Nephron progenitor cell (in vitro differentiated cells): ENCODE results near the gene C2CD3.

Source experiments
- DNase-seq: peaks from one replicate; pipeline ENCODE4 v3.0.0; 2021
- H3K27ac Mint-ChIP-seq: 2 replicates; pipeline ENCODE4 v1.8.0; 2021; ENCODE audit warnings: mild to moderate bottlenecking, moderate library complexity, mixed read lengths
- H3K27me3 Mint-ChIP-seq: 2 replicates; pipeline ENCODE4 v1.8.0; 2021; ENCODE audit warnings: mild to moderate bottlenecking, low read depth, mixed read lengths; ENCODE audit not compliant: poor library complexity
- H3K36me3 Mint-ChIP-seq: 2 replicates; pipeline ENCODE4 v1.8.0; 2021; ENCODE audit warnings: low read depth, mixed read lengths
- H3K4me1 Mint-ChIP-seq: 2 replicates; pipeline ENCODE4 v1.8.0; 2021; ENCODE audit warnings: mixed read lengths
- H3K4me3 Mint-ChIP-seq: 2 replicates; pipeline ENCODE4 v1.8.0; 2021; ENCODE audit warnings: mild to moderate bottlenecking, moderate library complexity, mixed read lengths
- H3K9me3 Mint-ChIP-seq: 2 replicates; pipeline ENCODE4 v1.8.0; 2021; ENCODE audit warnings: mild to moderate bottlenecking, moderate library complexity, mixed read lengths
- TF ChIP-seq, protein P1 (sequence below): fragments of 200-600 bp; sonication (generic); IDR thresholded peaks from 2 replicates; pipeline ENCODE4 v1.5.0; 2021; ENCODE audit warnings: antibody characterized with exemption

Gene C2CD3

DNA sequence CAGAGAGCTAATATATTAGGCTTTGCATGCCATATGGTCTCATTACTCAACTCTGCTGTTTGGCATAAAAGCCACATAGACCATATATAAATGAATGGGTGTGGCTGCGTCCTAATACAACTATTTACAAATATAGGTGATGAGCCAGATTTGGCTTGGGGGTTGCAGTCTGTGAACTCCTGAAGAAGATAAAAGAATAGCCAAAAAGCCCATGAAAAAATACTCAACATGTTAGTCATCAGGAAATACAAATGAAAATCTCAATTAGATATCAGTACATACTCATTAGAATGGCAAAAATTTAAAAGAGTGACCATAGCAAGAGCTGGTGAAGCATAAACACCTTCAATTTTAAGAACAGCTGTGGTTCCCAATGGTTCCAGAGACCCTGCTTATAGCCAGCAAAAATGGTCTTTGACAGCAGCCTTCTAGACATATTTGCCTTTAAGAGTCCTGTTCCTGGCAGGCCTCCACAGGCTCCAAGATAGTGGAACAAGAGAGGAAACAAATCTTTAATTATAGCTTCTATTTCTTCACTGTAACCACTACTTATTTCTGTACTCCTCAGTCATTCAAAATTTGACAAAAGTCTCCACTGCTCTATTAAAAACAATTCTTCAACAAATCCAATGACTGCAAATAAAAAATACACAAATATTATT lies 16.1 kb downstream of the C2CD3 start:
- Mint-ChIP-seq H3K4me1 (no peaks in the 10 kb centered on the region), H3K9me3 (peaks cover 7% of the 10 kb centered on the region), H3K4me3 (no peak overlapping the region), H3K27ac (no peak overlapping the region), H3K36me3 (peaks cover 58% of the 10 kb centered on the region), H3K27me3 (peaks cover 4% of the 10 kb centered on the region)
- TF ChIP-seq, protein P1, sequence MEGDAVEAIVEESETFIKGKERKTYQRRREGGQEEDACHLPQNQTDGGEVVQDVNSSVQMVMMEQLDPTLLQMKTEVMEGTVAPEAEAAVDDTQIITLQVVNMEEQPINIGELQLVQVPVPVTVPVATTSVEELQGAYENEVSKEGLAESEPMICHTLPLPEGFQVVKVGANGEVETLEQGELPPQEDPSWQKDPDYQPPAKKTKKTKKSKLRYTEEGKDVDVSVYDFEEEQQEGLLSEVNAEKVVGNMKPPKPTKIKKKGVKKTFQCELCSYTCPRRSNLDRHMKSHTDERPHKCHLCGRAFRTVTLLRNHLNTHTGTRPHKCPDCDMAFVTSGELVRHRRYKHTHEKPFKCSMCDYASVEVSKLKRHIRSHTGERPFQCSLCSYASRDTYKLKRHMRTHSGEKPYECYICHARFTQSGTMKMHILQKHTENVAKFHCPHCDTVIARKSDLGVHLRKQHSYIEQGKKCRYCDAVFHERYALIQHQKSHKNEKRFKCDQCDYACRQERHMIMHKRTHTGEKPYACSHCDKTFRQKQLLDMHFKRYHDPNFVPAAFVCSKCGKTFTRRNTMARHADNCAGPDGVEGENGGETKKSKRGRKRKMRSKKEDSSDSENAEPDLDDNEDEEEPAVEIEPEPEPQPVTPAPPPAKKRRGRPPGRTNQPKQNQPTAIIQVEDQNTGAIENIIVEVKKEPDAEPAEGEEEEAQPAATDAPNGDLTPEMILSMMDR = no peak
- no peak for DNase-seq

DNA sequence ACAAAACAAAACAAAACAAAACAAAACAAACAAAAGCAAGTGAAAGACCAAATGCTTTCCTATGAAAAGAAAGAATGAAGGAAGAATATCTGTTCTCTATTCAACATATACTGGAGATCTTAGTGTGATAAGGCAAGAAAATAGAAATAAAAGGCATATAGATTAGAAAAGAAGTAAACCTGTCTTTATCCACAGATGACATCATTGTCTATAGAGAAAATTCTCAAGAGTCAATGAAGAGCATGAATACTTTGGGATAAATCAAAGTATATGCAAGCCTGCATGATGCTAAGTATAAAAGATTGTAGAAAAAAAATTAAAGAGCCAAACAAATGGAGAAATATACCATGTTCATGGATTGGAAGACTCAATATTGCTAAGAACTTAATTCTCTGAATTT lies 17.6 kb downstream of the C2CD3 start:
- H3K9me3 Mint-ChIP-seq = peaks cover 7% of the 10 kb centered on the region

DNA sequence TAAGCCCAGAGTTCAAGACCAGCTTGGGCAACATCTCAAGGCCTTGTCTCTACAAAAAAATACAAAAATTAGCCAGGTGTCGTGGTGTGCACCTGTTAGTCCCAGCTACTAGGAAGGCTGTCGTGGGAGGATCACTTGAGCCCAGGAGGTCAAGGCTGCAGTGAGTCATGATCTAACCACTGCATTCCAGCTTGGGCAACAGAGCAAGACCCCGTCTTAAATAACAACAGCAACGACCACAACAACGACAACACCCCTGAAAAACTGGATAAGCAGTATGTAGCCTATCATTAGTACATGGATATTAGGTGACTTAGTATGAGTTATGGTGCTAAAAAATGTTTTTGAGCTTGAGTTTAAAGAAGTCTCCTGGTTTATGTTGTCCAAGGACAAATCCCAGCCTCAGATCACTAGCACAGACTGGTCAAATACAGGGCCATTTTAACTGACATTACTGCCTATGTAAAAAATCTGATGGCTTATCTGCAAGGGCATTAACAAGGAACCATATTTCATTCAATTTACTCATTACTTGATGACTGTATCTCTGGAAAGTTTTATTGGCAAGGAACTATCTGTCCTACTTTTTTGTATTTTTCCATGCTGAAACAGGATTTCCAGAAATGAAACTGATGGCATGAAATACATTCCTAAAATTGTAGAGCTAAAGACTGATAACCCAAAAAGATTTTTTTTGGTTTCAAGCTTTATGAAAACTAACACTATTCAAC lies 23.4 kb downstream of the C2CD3 start:
- H3K9me3 Mint-ChIP-seq = peaks cover 7% of the 10 kb centered on the region
- no peak overlapping the region for H3K4me3 Mint-ChIP-seq
- H3K27me3 Mint-ChIP-seq = no peaks in the 10 kb centered on the region
- no peak overlapping the region for H3K27ac Mint-ChIP-seq
- H3K4me1 Mint-ChIP-seq = no peaks in the 10 kb centered on the region
- TF ChIP-seq, protein P1 = no peak
- H3K36me3 Mint-ChIP-seq = peaks cover 32% of the 10 kb centered on the region
- no peak for DNase-seq

More for the DNA sequence above, 17.6 kb downstream of the C2CD3 start:
- TF ChIP-seq, protein P1 = no peak
- Mint-ChIP-seq H3K4me3 (no peak overlapping the region), H3K4me1 (no peaks in the 10 kb centered on the region), H3K27me3 (peaks cover 4% of the 10 kb centered on the region), H3K36me3 (peaks cover 53% of the 10 kb centered on the region), H3K27ac (no peak overlapping the region)
- DNase-seq = no peak

DNA sequence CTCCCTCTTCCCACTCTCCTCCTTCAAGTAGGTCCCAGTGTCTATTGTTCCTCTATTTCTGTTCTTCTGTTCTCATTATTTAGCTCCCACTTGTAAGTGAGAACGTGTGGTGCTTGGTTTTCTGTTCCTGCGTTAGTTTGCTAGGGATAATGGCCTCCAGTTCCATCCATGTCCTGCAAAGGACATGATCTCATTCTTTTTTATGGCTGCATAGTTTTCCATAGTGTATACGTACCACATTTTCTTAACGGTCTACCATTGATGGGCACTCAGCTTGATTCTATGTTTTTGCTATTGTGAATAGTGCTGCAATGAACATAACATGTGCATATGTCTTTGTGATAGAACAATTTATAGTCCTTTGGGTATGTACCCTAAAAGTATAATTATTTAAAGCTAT lies 26.2 kb downstream of the C2CD3 start:
- H3K27me3 Mint-ChIP-seq = no peaks in the 10 kb centered on the region
- no peak overlapping the region for H3K4me3 Mint-ChIP-seq
- H3K9me3 Mint-ChIP-seq = peaks cover 7% of the 10 kb centered on the region
- no peaks in the 10 kb centered on the region for H3K4me1 Mint-ChIP-seq
- no peak overlapping the region for H3K27ac Mint-ChIP-seq
- TF ChIP-seq, protein P1 = no peak
- no peak for DNase-seq
- H3K36me3 Mint-ChIP-seq = peaks cover 26% of the 10 kb centered on the region

DNA sequence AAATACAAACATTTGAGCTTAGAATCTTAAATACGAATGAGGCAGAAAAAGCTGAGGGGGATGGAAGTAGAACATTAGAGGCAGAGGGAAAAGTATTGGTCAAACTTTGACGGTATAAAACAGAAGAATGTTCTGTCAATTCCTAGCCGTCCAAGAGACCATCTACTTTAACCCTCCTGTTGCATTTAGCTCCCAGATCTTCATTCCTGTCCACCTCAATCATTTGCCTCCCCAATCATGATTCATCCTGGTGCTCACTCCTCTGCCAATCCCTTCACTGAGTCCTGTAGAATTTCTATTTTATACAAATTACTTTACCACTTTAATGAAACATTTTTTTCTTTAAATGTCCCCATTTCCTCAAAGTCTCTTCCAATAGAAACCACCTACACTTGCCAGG lies 28.2 kb downstream of the C2CD3 start:
- TF ChIP-seq, protein P1 = no peak
- no peaks in the 10 kb centered on the region for H3K27me3 Mint-ChIP-seq
- no peak for DNase-seq
- no peak overlapping the region for H3K27ac Mint-ChIP-seq
- peaks cover 5% of the 10 kb centered on the region for H3K4me1 Mint-ChIP-seq
- H3K9me3 Mint-ChIP-seq = peaks cover 7% of the 10 kb centered on the region
- no peak overlapping the region for H3K4me3 Mint-ChIP-seq
- peaks cover 43% of the 10 kb centered on the region for H3K36me3 Mint-ChIP-seq

DNA sequence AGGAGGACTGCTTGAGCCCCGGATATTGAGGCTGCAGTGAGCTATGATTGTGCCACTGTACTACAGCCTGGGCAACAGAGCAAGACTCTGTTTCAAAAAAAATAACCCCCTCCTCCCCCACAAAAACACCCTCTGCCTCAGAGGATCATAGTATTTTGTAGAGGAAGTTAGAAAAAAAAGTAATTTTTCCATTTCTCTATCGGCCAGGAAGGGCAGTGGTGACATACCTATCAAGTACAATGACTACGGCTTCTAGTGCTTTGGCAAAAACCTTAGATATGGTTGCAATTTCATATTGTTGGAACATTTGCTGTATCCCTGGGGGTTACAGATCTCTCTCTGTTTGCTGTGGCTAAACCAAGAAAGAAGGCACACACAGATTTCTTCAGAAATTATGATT lies 28.9 kb downstream of the C2CD3 start:
- TF ChIP-seq, protein P1 = no peak
- DNase-seq = no peak
- H3K36me3 Mint-ChIP-seq = peaks cover 47% of the 10 kb centered on the region
- no peak overlapping the region for H3K4me3 Mint-ChIP-seq
- H3K9me3 Mint-ChIP-seq = peaks cover 7% of the 10 kb centered on the region
- peaks cover 5% of the 10 kb centered on the region for H3K4me1 Mint-ChIP-seq
- no peaks in the 10 kb centered on the region for H3K27me3 Mint-ChIP-seq
- no peak overlapping the region for H3K27ac Mint-ChIP-seq
